GM18520 (cell line): ENCODE measurements around the gene CD40.

Experiments
- ATAC-seq: cut with Tn5 transposase; IDR thresholded peaks from one replicate; pipeline ENCODE4 v1.9.1; 2021; ENCODE audit not compliant: unreplicated experiment

CD40 gene

GRCh38 chr20:46145713-46146112 is 27.6 kb downstream of the CD40 start:
- no peak for ATAC-seq

- ATAC-seq, result no peak
Measured at GRCh38 chr20:46148313-46149208, 30.4 kb downstream of the CD40 start.

GRCh38 chr20:46150943-46151342 is 32.8 kb downstream of the CD40 start:
- ATAC-seq, result no peak

GRCh38 chr20:46151936-46152335 is 33.8 kb downstream of the CD40 start:
- no peak for ATAC-seq

- ATAC-seq, result no peak
Measured at GRCh38 chr20:46152824-46153586, 34.9 kb downstream of the CD40 start.

- no peak for ATAC-seq
Measured at GRCh38 chr20:46154305-46154704, 36.2 kb downstream of the CD40 start.

GRCh38 chr20:46154796-46155195 is 36.7 kb downstream of the CD40 start:
- no peak for ATAC-seq

- ATAC-seq, result no peak
Measured at GRCh38 chr20:46156065-46156464, 38.0 kb downstream of the CD40 start.

GRCh38 chr20:46157076-46157592 is 39.0 kb downstream of the CD40 start:
- ATAC-seq, result no peak

- ATAC-seq, result no peak
Measured at GRCh38 chr20:46157625-46158024, 39.5 kb downstream of the CD40 start.

GRCh38 chr20:46158476-46158987 is 40.4 kb downstream of the CD40 start:
- no peak for ATAC-seq

GRCh38 chr20:46159101-46159897 is 41.2 kb downstream of the CD40 start:
- ATAC-seq, result no peak

GRCh38 chr20:46160661-46161060 is 42.5 kb downstream of the CD40 start:
- ATAC-seq, result no peak

- no peak for ATAC-seq
Measured at GRCh38 chr20:46161921-46162320, 43.8 kb downstream of the CD40 start.

GRCh38 chr20:46164254-46164653 is 46.1 kb downstream of the CD40 start:
- ATAC-seq, result no peak

- ATAC-seq, result no peak
Measured at GRCh38 chr20:46167080-46167479, 49.0 kb downstream of the CD40 start.

- no peak for ATAC-seq
Measured at GRCh38 chr20:46168438-46168837, 50.3 kb downstream of the CD40 start.

GRCh38 chr20:46169245-46170171 is 51.4 kb downstream of the CD40 start:
- no peak for ATAC-seq

- ATAC-seq, result no peak
Measured at GRCh38 chr20:46171476-46171875, 53.4 kb downstream of the CD40 start.

- no peak for ATAC-seq
Measured at GRCh38 chr20:46171909-46172308, 53.8 kb downstream of the CD40 start.
